Myometrial cell (primary cell): Measurements from ENCODE around the gene DHX30. TPM values are rescaled to one million over a fixed set of nuclear protein-coding genes. Genes with fewer than 3 reads are reported as not detected.

Source experiments
- total RNA-seq: library from RNA; depleted of rRNA; stranded (reverse); fragments of >200 nt; gene quantifications from 2 replicates; pipeline ENCODE4 v1.2.3, GENCODE V29; 2015

DHX30 gene
- 54.5 and 57.4 TPM in 2 replicates for total RNA-seq

GRCh38 chr3:47802734-47803479 is at the start of gene DHX30:
TSS of gene DHX30 (plus strand) at chr3:47803138. CDS start at chr3:47810684, 7,546 bp downstream.

GRCh38 chr3:47781685-47782445 is 21.1 kb upstream of the DHX30 start, which contains the start of gene SMARCC1:
TSS of gene SMARCC1 (minus strand) at chr3:47781893. CDS start at chr3:47781797, 96 bp downstream.

Other genes starting within 250 kb of the DHX30 start
- 0.35 TPM in 1 of 2 replicates, not detected in the other for gene CSPG5, start 224.3 kb upstream of the DHX30 start, total RNA-seq
- gene SMARCC1, start 21.2 kb upstream of the DHX30 start, total RNA-seq: 23.6 and 23.9 TPM in 2 replicates
- 141 and 149 TPM in 2 replicates for gene MAP4, start 213.3 kb downstream of the DHX30 start, total RNA-seq